PC-3 (cell line): Measurements from ENCODE around the gene MIEN1. TPM values are rescaled to one million over a fixed set of nuclear protein-coding genes. Genes with fewer than 3 reads are reported as not detected.

Experiments
- ATAC-seq: fragments of 200-7000 bp; cut with Tn5 transposase; 2 replicates; pipeline ENCODE4 v1.9.1; 2020; ENCODE audit warnings: mild to moderate bottlenecking, moderate library complexity
- BruUV-seq: library from RNA; stranded (reverse); fragments of 400-500 nt; replicated peaks from 2 replicates; lab custom pipeline; 2021; lab: Mats Ljungman, UMichigan
- CTCF ChIA-PET: fragments of 300-600 bp; sonication (Branson Sonifier 250); formaldehyde crosslinking; loops from one replicate; lab custom pipeline; 2022; ENCODE audit warnings: antibody characterized with exemption; lab: Charles Lee
- POLR2A ChIA-PET: fragments of 300-600 bp; sonication (Branson Sonifier 250); formaldehyde crosslinking; loops from one replicate; lab custom pipeline; 2022; ENCODE audit warnings: antibody characterized with exemption; ENCODE audit not compliant: unreplicated experiment; lab: Charles Lee
- DNase-seq: peaks from one replicate; pipeline ENCODE4 v3.0.0-alpha.2; 2015
- H2AFZ ChIP-seq: fragments of 300-600 bp; sonication (generic); 2 replicates; pipeline ENCODE4 v1.6.0; 2016; ENCODE audit warnings: antibody characterized with exemption, low read length
- H3F3A ChIP-seq: fragments of 300-600 bp; sonication (generic); one replicate; pipeline ENCODE4 v1.6.0; 2017; ENCODE audit warnings: antibody characterized with exemption, low read length, control low read depth, mild to moderate bottlenecking; ENCODE audit not compliant: unreplicated experiment
- H3K27ac ChIP-seq: fragments of 300-600 bp; sonication (generic); 2 replicates; pipeline ENCODE4 v1.5.1; 2016; ENCODE audit warnings: mild to moderate bottlenecking, low read length
- H3K27me3 ChIP-seq: fragments of 300-600 bp; sonication (generic); 2 replicates; pipeline ENCODE4 v1.6.1; 2016; ENCODE audit warnings: low read length, mixed read lengths
- H3K36me3 ChIP-seq: fragments of 300-600 bp; sonication (generic); 2 replicates; pipeline ENCODE4 v1.6.1; 2016; ENCODE audit warnings: low read depth, mixed run types, low read length, mixed read lengths
- H3K4me1 ChIP-seq: fragments of 300-600 bp; sonication (generic); 2 replicates; pipeline ENCODE4 v1.5.1; 2016; ENCODE audit warnings: low read length; ENCODE audit not compliant: insufficient read depth
- H3K4me2 ChIP-seq: fragments of 300-600 bp; sonication (generic); 2 replicates; pipeline ENCODE4 v1.6.0; 2016; ENCODE audit warnings: low read length
- H3K4me3 ChIP-seq: fragments of 300-600 bp; sonication (generic); 2 replicates; pipeline ENCODE4 v1.5.1; 2016; ENCODE audit warnings: mild to moderate bottlenecking, low read length, mixed read lengths
- H3K79me2 ChIP-seq: fragments of 300-600 bp; sonication (generic); 2 replicates; pipeline ENCODE4 v1.6.1; 2017; ENCODE audit warnings: low read length, mixed read lengths
- H3K9ac ChIP-seq: fragments of 300-600 bp; sonication (generic); 2 replicates; pipeline ENCODE4 v1.6.0; 2016; ENCODE audit warnings: mild to moderate bottlenecking, low read length
- H3K9me2 ChIP-seq: fragments of 300-600 bp; sonication (generic); replicated peaks from 2 replicates; pipeline ENCODE4 v1.6.1; 2016; ENCODE audit warnings: mixed run types, low read length, mixed read lengths
- H3K9me3 ChIP-seq: fragments of 300-600 bp; sonication (generic); 2 replicates; pipeline ENCODE4 v1.6.1; 2016; ENCODE audit warnings: low read length, mixed read lengths
- H4K20me1 ChIP-seq: fragments of 300-600 bp; sonication (generic); 2 replicates; pipeline ENCODE4 v1.6.1; 2016; ENCODE audit warnings: low read length, mixed read lengths
- EZH2 ChIP-seq: fragments of 300-600 bp; sonication (generic); IDR thresholded peaks from one replicate; pipeline ENCODE4 v1.6.1; 2017; ENCODE audit warnings: antibody characterized with exemption, mild to moderate bottlenecking, low read length; ENCODE audit not compliant: unreplicated experiment
- EZH2phosphoT487 ChIP-seq: fragments of 300-600 bp; sonication (generic); IDR thresholded peaks from 2 replicates; pipeline ENCODE4 v1.6.1; 2018; ENCODE audit warnings: mild to moderate bottlenecking, antibody characterized with exemption, low read length, borderline replicate concordance
- intact Hi-C: fragments of 100-400 bp; cut with micrococcal nuclease; formaldehyde crosslinking; loops from 2 replicates; pipeline ENCODE4 v1.9.0; 2023
- total RNA-seq: library from RNA; depleted of rRNA; stranded (reverse); fragments of >200 nt; gene quantifications from 2 replicates; pipeline ENCODE4 v1.2.3, GENCODE V29; 2014
- TF ChIP-seq, protein P1 (sequence below): fragments of 300-600 bp; sonication (generic); conservative IDR thresholded peaks from 2 replicates; pipeline ENCODE4 v1.5.1; 2017; ENCODE audit warnings: antibody characterized with exemption, low read depth, mild to moderate bottlenecking, low read length

Gene MIEN1
- total RNA-seq, 1 experiment from 2014 or later: 52.0 TPM

DNA sequence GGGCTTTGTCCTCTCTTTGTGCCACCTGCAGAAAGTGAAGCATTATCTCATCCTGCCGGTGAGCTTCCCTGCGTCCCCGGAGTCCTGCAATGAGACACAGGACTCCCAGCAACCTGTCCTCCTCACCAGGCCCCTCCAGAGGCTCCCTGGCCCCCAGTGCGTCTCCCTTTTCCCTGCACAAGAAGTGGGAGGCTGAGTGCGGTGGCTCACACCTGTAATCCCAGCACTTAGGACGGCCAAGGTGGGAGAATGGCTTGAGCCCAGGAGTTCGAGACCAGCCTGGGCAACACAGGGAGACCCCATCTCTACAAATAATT is 15.8 kb upstream of the MIEN1 start:
- ATAC-seq (no peak), DNase-seq (no peak)
- Histone ChIP-seq H3K36me3 (no peaks in the 10 kb centered on the region; the same call in 1 of the 2 replicates), H2AFZ (no peak overlapping the region), H3F3A (no peaks in the 10 kb centered on the region), H3K4me1 (peaks cover 5% of the 10 kb centered on the region), H3K4me2 (no peak overlapping the region), H3K9ac (no peak overlapping the region), H3K9me3 (no peaks in the 10 kb centered on the region), H4K20me1 (peaks cover 1% of the 10 kb centered on the region; the same call in 1 of the 2 replicates), H3K27me3 (no peaks in the 10 kb centered on the region), H3K79me2 (peaks cover 4% of the 10 kb centered on the region; the same call in 1 of the 2 replicates), H3K4me3 (no peak overlapping the region), H3K27ac (no peak overlapping the region), H3K9me2 (no peaks in the 10 kb centered on the region)
- intact Hi-C loops: no loop called here
- ChIA-PET CTCF (no interaction called here), POLR2A (no interaction called here)
- BruUV-seq: no TSS peak
- TF ChIP-seq, protein P1, sequence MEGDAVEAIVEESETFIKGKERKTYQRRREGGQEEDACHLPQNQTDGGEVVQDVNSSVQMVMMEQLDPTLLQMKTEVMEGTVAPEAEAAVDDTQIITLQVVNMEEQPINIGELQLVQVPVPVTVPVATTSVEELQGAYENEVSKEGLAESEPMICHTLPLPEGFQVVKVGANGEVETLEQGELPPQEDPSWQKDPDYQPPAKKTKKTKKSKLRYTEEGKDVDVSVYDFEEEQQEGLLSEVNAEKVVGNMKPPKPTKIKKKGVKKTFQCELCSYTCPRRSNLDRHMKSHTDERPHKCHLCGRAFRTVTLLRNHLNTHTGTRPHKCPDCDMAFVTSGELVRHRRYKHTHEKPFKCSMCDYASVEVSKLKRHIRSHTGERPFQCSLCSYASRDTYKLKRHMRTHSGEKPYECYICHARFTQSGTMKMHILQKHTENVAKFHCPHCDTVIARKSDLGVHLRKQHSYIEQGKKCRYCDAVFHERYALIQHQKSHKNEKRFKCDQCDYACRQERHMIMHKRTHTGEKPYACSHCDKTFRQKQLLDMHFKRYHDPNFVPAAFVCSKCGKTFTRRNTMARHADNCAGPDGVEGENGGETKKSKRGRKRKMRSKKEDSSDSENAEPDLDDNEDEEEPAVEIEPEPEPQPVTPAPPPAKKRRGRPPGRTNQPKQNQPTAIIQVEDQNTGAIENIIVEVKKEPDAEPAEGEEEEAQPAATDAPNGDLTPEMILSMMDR: no peak
- TF ChIP-seq EZH2phosphoT487 (no peak), EZH2 (no peak)

DNA sequence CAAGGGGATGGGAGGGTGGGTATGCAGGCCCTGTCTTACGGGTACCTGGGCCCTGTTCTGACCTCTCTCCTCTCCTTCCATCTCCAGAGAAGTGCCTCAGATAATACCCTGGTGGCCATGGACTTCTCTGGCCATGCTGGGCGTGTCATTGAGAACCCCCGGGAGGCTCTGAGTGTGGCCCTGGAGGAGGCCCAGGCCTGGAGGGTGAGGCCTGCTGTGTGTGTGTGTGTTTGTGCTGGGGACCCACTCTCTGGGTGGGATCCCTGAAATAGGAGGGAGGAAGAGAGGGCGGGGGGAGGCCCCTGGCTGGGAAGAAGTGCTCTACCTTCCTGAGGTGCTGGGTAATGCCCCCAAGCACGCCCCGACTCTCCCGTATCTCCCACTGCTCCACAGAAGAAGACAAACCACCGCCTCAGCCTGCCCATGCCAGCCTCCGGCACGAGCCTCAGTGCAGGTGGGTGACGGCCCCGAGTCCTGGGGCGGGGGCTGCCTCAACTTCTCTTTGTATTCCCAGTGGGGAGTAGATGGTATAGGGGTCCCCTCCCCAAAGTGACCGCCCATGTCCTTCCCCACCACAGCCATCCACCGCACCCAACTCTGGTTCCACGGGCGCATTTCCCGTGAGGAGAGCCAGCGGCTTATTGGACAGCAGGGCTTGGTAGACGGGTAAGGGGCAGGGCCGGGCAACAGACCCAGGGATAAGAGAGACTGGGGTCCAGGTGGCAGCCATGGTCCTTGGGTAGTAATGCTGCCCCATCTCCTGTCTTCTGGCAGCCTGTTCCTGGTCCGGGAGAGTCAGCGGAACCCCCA is 15.2 kb upstream of the MIEN1 start:
- POLR2A ChIA-PET: no interaction called here
- intact Hi-C loops: no loop called here
- TF ChIP-seq EZH2 (no peak), EZH2phosphoT487 (no peak)
- TF ChIP-seq, protein P1: no peak
- no peaks in the 10 kb centered on the region for H3F3A ChIP-seq
- peaks cover 10% of the 10 kb centered on the region for H3K4me1 ChIP-seq
- H3K36me3 ChIP-seq: no peaks in the 10 kb centered on the region; the same call in 1 of the 2 replicates
- H3K27ac ChIP-seq: no peak overlapping the region
- peaks cover 5% of the 10 kb centered on the region; the same call in 1 of the 2 replicates for H4K20me1 ChIP-seq
- no peak for ATAC-seq
- BruUV-seq: no TSS peak
- H3K9me3 ChIP-seq: no peaks in the 10 kb centered on the region
- no peak overlapping the region for H3K9ac ChIP-seq
- no peak overlapping the region for H2AFZ ChIP-seq
- CTCF ChIA-PET: no interaction called here
- H3K4me3 ChIP-seq: no peak overlapping the region
- no peaks in the 10 kb centered on the region for H3K9me2 ChIP-seq
- DNase-seq: no peak
- no peak overlapping the region for H3K4me2 ChIP-seq
- H3K79me2 ChIP-seq: peaks cover 9% of the 10 kb centered on the region; the same call in 1 of the 2 replicates
- no peaks in the 10 kb centered on the region for H3K27me3 ChIP-seq

DNA sequence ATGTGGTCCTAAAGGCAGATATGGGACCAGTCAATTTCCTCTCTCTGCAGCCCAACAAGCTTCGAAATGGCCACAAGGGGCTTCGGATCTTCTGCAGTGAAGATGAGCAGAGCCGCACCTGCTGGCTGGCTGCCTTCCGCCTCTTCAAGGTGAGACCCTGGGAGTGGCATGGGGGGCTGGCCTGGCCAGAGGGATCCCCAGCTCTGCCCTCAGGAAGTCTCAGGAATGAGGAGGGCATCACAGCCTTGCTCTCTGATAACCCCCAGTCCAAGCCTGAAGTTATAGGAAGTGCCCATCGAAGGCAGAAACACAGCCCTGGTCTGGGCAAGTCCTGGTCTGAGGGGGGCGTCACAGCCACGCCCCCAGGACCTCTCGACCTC is 14.5 kb upstream of the MIEN1 start:
- no peak overlapping the region for H3K9ac ChIP-seq
- POLR2A ChIA-PET: no interaction called here
- H3K79me2 ChIP-seq: peaks cover 14% of the 10 kb centered on the region; the same call in 1 of the 2 replicates
- H3K4me3 ChIP-seq: no peak overlapping the region
- no TSS peak for BruUV-seq
- no peak for DNase-seq
- CTCF ChIA-PET: no interaction called here
- peaks cover 17% of the 10 kb centered on the region for H3K4me1 ChIP-seq
- H2AFZ ChIP-seq: no peak overlapping the region
- no peaks in the 10 kb centered on the region; the same call in 1 of the 2 replicates for H3K36me3 ChIP-seq
- no peaks in the 10 kb centered on the region for H3K9me3 ChIP-seq
- peaks cover 5% of the 10 kb centered on the region; the same call in 1 of the 2 replicates for H4K20me1 ChIP-seq
- H3F3A ChIP-seq: no peaks in the 10 kb centered on the region
- intact Hi-C loops: no loop called here
- no peak overlapping the region for H3K4me2 ChIP-seq
- TF ChIP-seq EZH2phosphoT487 (no peak), EZH2 (no peak)
- TF ChIP-seq, protein P1: no peak
- no peak overlapping the region for H3K27ac ChIP-seq
- no peaks in the 10 kb centered on the region for H3K9me2 ChIP-seq
- no peak for ATAC-seq
- H3K27me3 ChIP-seq: no peaks in the 10 kb centered on the region
